HEK293 (cell line): ENCODE data around the gene RASSF9.

Source experiments
- CTCF ChIP-seq: fragments of 450-650 bp; formaldehyde crosslinking; IDR thresholded peaks from 2 replicates; pipeline ENCODE4 v1.5.1; 2016; ENCODE audit warnings: missing biosample characterization, missing genetic modification characterization
- REST ChIP-seq: fragments of 450-650 bp; formaldehyde crosslinking; IDR thresholded peaks from 2 replicates; pipeline ENCODE4 v1.5.1; 2016; ENCODE audit warnings: missing biosample characterization, missing genetic modification characterization
- ZBTB26 ChIP-seq: fragments of 450-650 bp; formaldehyde crosslinking; optimal IDR thresholded peaks from 2 replicates; pipeline ENCODE3; 2016; ENCODE audit warnings: missing biosample characterization, mild to moderate bottlenecking, missing genetic modification characterization
- ZBTB7A ChIP-seq: fragments of 450-650 bp; formaldehyde crosslinking; IDR thresholded peaks from 2 replicates; pipeline ENCODE4 v1.5.1; 2016; ENCODE audit warnings: low read depth, missing biosample characterization, missing genetic modification characterization
- ZNF214 ChIP-seq: fragments of 450-650 bp; formaldehyde crosslinking; IDR thresholded peaks from 2 replicates; pipeline ENCODE4 v1.5.1; 2017; ENCODE audit warnings: missing biosample characterization, mild to moderate bottlenecking, missing genetic modification characterization, borderline replicate concordance
- ZNF449 ChIP-seq: fragments of 450-650 bp; formaldehyde crosslinking; IDR thresholded peaks from 2 replicates; pipeline ENCODE4 v1.5.1; 2017; ENCODE audit warnings: missing biosample characterization, mild to moderate bottlenecking, missing genetic modification characterization, moderate library complexity
- ZNF488 ChIP-seq: fragments of 450-650 bp; formaldehyde crosslinking; IDR thresholded peaks from 2 replicates; pipeline ENCODE4 v1.5.1; 2016; ENCODE audit warnings: missing biosample characterization, missing genetic modification characterization
- ZNF501 ChIP-seq: fragments of 450-650 bp; formaldehyde crosslinking; IDR thresholded peaks from 2 replicates; pipeline ENCODE4 v1.5.1; 2016; ENCODE audit warnings: missing biosample characterization, missing genetic modification characterization

- TF ChIP-seq CTCF (tag by site-specific recombination) (no peak), ZNF449 (tag by site-specific recombination) (no peak), ZNF488 (tag by site-specific recombination) (no peak), REST (no peak), ZBTB7A (tag by site-specific recombination) (no peak), ZNF214 (tag by site-specific recombination) (no peak), ZBTB26 (tag by site-specific recombination) (no peak), ZNF501 (tag by site-specific recombination) (no peak)
Observed at GRCh38 chr12:85765453-85765869, 70.7 kb downstream of the RASSF9 start.
